RWPE1 (cell line): Measurements from ENCODE around the gene TCHH.
A peak's percentile ranks its signal among the peaks of the same experiment; 100 is the strongest.

Experiments
- CTCF ChIA-PET: fragments of 350-600 bp; sonication (Branson Sonifier 250); formaldehyde crosslinking; extraction: SDS; loops from one replicate; lab custom pipeline; 2021; lab: Yijun Ruan, JAX
- POLR2A ChIA-PET: fragments of 400-600 bp; formaldehyde crosslinking; extraction: SDS; loops from one replicate; lab custom pipeline; 2020; ENCODE audit warnings: antibody characterized with exemption; ENCODE audit not compliant: low non-redundant PET; lab: Yijun Ruan, JAX
- DNase-seq: peaks from one replicate; pipeline ENCODE4 v3.0.0; 2012; ENCODE audit warnings: low spot score
- H3K27ac ChIP-seq: fragments of 450-650 bp; 2 replicates; pipeline ENCODE4 v1.5.1; 2017
- TF ChIP-seq, protein P1 (sequence below): fragments of 450-650 bp; conservative IDR thresholded peaks from 2 replicates; pipeline ENCODE4 v1.5.1; 2017; ENCODE audit warnings: low read depth, mild to moderate bottlenecking

TCHH gene

DNA sequence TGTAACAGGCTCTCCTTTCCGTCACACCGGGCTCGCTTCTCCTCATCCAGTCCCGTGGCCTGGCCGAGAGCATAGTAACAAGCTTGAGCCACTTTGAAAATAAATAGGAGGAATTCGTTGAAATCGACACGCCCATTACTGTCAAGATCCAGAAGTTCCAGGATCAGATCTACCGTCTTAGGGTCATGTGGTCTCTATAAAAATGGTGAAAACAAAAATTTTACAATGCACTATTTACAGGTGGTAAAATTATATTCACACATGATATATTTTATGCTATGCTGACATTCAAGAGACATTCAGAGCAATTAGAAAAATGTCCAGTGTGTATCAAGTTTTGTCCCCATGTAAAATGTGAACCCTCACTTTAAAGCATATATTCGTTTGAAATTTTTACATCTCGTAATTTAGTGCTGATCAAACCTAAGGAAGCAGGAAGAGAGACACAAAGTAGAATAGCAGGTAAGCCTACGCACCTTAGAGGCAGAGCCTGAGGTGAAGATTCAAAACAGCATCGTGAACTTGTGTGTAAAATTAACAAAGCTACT, 2.3 kb downstream of the TCHH start:
- DNase-seq, result no peak
- CTCF ChIA-PET, result interaction anchor here (0.6 to 2.0 kb wide), 4 partner anchors 23 to 183 kb away, joined by 3 to 5 read pairs (median 3); no protein-coding TSS in a partner anchor
- H3K27ac ChIP-seq, result no peak overlapping the region
- TF ChIP-seq, protein P1, sequence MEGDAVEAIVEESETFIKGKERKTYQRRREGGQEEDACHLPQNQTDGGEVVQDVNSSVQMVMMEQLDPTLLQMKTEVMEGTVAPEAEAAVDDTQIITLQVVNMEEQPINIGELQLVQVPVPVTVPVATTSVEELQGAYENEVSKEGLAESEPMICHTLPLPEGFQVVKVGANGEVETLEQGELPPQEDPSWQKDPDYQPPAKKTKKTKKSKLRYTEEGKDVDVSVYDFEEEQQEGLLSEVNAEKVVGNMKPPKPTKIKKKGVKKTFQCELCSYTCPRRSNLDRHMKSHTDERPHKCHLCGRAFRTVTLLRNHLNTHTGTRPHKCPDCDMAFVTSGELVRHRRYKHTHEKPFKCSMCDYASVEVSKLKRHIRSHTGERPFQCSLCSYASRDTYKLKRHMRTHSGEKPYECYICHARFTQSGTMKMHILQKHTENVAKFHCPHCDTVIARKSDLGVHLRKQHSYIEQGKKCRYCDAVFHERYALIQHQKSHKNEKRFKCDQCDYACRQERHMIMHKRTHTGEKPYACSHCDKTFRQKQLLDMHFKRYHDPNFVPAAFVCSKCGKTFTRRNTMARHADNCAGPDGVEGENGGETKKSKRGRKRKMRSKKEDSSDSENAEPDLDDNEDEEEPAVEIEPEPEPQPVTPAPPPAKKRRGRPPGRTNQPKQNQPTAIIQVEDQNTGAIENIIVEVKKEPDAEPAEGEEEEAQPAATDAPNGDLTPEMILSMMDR, result no peak
- POLR2A ChIA-PET, result no interaction called here

DNA sequence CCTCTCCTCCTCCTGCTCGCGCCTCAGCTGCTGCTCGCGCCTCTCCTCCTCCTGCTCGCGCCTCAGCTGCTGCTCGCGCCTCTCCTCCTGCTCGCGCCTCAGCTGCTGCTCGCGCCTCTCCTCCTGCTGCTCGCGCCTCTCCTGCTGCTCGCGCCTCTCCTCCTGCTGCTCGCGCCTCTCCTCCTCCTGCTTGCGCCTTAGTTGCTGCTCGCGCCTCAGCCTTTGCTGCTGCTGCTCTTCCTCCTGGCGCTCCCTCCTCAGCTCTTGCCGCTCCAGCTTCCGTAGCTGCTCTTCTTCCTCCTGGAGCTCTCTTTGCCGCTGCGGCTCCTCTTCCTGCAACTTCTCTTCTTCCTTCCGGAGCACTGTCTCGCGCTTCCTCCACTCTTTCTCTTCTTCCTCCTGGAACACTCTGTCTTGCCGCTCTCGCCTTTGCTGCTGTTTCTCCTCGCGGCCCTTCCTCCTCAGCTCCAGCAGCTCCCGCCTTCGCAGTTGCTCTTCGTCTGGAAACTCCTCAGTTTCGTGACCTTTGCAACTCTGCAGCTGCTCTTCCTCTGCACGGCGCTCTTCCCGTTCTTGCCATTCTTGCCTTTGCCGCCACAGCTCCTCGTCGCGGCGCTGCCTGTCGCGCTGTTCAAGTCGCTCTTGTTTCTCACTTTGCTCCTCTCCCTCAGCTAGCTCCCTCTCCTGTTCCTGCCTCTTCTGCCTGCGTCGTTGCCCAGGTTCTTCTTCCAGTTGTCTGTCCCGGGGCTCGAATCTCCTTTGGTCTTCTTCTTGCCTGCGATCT, 3.0 kb downstream of the TCHH start:
- CTCF ChIA-PET, result interaction anchor here (0.7 to 2.0 kb wide), 4 partner anchors 59 to 183 kb away, joined by 3 to 6 read pairs (median 5); no protein-coding TSS in a partner anchor
- POLR2A ChIA-PET, result no interaction called here
- TF ChIP-seq, protein P1, result no peak
- no peak overlapping the region for H3K27ac ChIP-seq
- no peak for DNase-seq

DNA sequence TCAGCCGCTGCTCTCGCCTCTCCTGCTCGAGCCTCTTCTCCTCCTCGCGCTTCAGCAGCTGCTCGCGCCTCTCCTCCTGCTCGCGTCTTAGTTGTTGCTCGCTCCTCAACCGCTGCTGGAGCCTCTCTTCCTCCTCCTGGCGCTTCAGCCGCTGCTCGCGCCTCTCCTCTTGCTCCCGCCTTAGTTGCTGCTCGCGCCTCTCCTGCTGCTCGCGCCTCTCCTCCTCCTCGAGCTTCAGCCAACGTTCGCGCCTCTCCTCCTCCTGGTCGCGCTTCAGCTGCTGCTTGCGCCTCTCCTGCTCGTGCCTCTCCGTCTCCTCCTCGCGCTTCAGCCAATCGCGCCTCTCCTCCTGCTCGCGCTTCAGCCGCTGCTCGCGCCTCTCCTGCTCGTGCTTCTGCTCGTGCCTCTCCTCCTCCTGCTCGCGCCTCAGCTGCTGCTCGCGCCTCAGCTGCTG, 3.7 kb downstream of the TCHH start:
- TF ChIP-seq, protein P1, result no peak
- H3K27ac ChIP-seq, result peak overlapping the region; percentile 76
- DNase-seq, result no peak
- CTCF ChIA-PET, result interaction anchor here (1.2 to 2.0 kb wide), 5 partner anchors 30 to 347 kb away, joined by 3 to 6 read pairs (median 5); no protein-coding TSS in a partner anchor
- POLR2A ChIA-PET, result interaction anchor here (0.7 kb wide), 1 partner anchor 75 kb away, joined by 4 read pairs; the partner anchor contains the start of gene S100A11

DNA sequence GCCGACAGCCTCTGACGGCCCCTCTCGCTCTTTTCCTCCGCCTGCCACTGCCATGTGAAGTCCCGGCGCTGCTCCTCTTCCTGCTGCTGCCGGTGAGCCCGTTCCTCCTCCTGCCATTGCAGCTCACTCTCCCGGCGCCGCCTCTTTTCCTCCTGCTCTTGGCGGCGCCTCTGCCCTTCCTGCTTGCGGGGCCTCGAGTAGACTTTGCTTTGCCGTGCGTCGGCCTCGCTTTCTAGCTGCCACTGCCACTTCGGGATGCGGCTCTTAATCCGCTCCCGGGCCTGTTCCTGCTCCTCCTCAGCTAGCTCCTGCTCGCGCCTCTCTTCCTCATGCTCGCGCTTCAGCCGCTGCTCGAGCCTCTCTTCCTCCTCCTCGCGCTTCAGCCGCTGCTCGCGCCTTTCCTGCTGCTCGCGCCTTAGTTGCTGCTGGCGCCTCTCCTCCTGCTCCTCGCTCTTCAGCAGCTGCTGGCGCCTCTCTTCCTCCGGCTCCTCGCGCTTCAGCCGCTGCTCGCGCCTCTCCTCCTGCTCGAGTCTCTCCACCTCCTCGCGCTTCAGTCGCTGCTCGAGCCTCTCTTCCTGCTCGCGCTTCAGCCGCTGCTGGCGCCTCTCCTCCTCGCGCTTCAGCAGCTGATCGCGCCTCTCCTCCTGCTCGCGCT, 4.3 kb downstream of the TCHH start:
- TF ChIP-seq, protein P1, result no peak
- peak overlapping the region; percentile 76 for H3K27ac ChIP-seq
- ChIA-PET POLR2A (interaction anchor here (0.7 kb wide), 1 partner anchor 74 kb away, joined by 4 read pairs; the partner anchor contains the start of gene S100A11), CTCF (interaction anchor here (0.6 to 1.8 kb wide), 8 partner anchors 21 to 347 kb away, joined by 3 to 10 read pairs (median 4); no protein-coding TSS in a partner anchor)
- peak; percentile 25 for DNase-seq

DNA sequence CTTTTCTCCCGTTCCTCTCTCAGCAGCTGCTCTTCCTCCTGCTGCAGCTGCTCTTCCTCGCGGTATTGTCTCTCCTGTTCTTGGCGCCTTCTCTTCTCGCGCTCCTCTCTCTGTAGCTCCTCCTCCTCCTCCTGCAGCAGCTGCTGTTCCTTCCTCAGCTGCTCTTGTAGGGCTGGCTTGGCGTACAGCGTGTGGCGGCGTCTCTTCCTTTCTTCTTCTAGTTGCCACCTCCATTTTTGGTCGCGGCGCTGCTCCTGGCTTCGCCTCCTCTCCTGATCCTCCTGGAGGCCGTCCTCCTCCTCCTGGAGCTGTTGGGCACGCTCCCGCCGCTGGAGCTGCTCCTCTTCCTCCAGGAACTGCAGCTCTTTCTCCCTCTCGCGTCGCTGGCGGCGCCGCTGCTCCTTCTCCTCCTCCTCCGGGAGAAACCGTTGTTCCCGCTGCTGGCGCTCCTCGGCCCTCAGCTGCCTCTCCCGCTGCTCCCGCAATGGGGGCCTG, 4.8 kb downstream of the TCHH start:
- TF ChIP-seq, protein P1, result no peak
- POLR2A ChIA-PET, result no interaction called here

DNA sequence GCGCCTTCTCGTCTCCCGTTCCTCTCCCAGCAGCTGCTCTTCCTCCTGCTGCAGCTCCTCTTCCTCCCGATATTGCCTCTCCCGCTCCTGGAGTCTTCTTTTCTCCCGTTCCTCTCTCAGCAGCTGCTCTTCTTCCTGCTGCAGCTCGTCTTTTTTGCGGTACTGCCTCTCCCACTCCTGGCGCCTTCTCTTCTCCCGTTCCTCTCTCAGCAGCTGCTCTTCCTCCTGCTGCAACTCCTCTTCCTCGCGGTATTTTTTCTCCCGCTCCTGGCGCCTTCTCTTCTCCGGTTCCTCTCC, 5.3 kb downstream of the TCHH start:
- POLR2A ChIA-PET, result no interaction called here
- CTCF ChIA-PET, result interaction anchor here (0.6 to 2.4 kb wide), 7 partner anchors 8 to 823 kb away, joined by 3 to 10 read pairs (median 5); no protein-coding TSS in a partner anchor
- no peak for DNase-seq

More for the DNA sequence above, 4.8 kb downstream of the TCHH start:
- peak; percentile 36 for DNase-seq
- CTCF ChIA-PET, result interaction anchor here (0.6 to 1.8 kb wide), 8 partner anchors 21 to 823 kb away, joined by 3 to 10 read pairs (median 4); no protein-coding TSS in a partner anchor
- peak overlapping the region; percentile 76 for H3K27ac ChIP-seq

More for the DNA sequence above, 5.3 kb downstream of the TCHH start:
- H3K27ac ChIP-seq, result peak overlapping the region; percentile 76
- TF ChIP-seq, protein P1, result no peak
